Measurements from ENCODE around the gene GAPDHS.

GAPDHS gene

DNA sequence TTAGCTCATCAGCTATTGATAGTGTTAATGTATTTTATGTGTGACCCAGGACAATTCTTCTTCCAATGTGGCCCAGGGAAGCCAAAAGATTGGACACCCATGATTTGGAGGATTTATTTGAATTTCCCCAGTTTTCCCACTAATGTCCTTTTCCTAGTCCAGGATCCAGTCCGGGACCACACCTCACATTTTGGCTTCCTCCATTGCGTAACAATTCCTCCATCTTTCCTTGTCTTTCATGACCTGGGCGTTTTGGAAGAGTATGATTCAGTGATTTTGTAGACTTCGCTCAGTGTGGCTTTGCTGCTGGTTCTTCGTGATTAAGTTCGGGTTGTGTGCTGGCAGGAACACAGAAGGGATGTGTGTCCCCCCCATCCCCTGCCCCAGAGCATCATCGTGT, 33.5 kb downstream of the GAPDHS start:
- no peaks in the 10 kb centered on the region for H3K4me1 ChIP-seq (ENCODE audit: control insufficient read depth, insufficient read depth, low read length, poor library complexity, severe bottlenecking)
- WGBS, 2 experiments (ENCODE audit: insufficient coverage in 2 of 2), result 72 to 87% methylated on average over 3 to 7 of the region's 7 CpGs
- H3K9me3 ChIP-seq (ENCODE audit: control insufficient read depth, low read length), result no peaks in the 10 kb centered on the region
- H3K27ac ChIP-seq (ENCODE audit: low read depth, low read length, severe bottlenecking), result no peak overlapping the region
- H3K4me3 ChIP-seq (ENCODE audit: extremely low read depth, insufficient read depth, low read length, poor library complexity, severe bottlenecking), result no peak overlapping the region
- no peaks in the 10 kb centered on the region for H3K36me3 ChIP-seq (ENCODE audit: control insufficient read depth, insufficient read depth, low read length)

DNA sequence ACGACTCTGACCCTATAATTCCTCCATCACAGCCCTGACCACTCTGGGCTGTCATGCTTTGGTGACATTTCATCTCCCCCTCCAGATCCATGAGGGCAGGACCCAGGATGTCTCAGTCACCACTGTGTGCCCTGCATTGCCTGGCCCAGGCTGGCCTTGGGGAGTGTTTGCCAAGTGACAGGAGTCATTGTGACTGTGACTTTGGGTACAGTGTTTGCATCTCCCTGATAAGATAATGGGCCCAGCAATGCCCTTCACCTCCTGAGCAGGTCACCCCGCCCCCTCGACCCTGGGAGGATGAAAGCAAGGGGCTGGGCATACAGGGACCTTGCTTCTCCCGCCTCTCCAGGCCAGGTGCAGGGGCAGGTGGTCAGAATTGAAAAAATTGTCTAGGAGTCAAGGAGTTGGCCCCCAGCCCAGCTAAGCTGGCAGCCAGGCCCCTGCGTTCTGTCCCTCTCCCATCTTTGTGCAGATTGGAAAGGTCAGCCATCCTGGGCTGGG, 36.1 kb downstream of the GAPDHS start:
- 43 to 77% methylated on average over 2 to 3 of the region's 5 CpGs for WGBS, 2 experiments (ENCODE audit: insufficient coverage in 2 of 2)
- no peak overlapping the region for H3K27ac ChIP-seq (ENCODE audit: low read depth, low read length, severe bottlenecking)
- H3K9me3 ChIP-seq (ENCODE audit: control insufficient read depth, low read length), result no peaks in the 10 kb centered on the region
- no peaks in the 10 kb centered on the region for H3K36me3 ChIP-seq (ENCODE audit: control insufficient read depth, insufficient read depth, low read length)
- no peaks in the 10 kb centered on the region for H3K4me1 ChIP-seq (ENCODE audit: control insufficient read depth, insufficient read depth, low read length, poor library complexity, severe bottlenecking)
- H3K4me3 ChIP-seq (ENCODE audit: extremely low read depth, insufficient read depth, low read length, poor library complexity, severe bottlenecking), result no peak overlapping the region

- H3K4me1 ChIP-seq (ENCODE audit: control insufficient read depth, insufficient read depth, low read length, poor library complexity, severe bottlenecking), result no peaks in the 10 kb centered on the region
- peaks cover 12% of the 10 kb centered on the region for H3K9me3 ChIP-seq (ENCODE audit: control insufficient read depth, low read length)
- H3K4me3 ChIP-seq (ENCODE audit: extremely low read depth, insufficient read depth, low read length, poor library complexity, severe bottlenecking), result no peak overlapping the region
- H3K27ac ChIP-seq (ENCODE audit: low read depth, low read length, severe bottlenecking), result no peak overlapping the region
- H3K36me3 ChIP-seq (ENCODE audit: control insufficient read depth, insufficient read depth, low read length), result no peaks in the 10 kb centered on the region
- 71 to 88% methylated on average over 1 of the region's 1 CpG for WGBS, 2 experiments (ENCODE audit: insufficient coverage in 2 of 2)
Observed at GRCh38 chr19:35571406-35571965, 38.2 kb downstream of the GAPDHS start.

DNA sequence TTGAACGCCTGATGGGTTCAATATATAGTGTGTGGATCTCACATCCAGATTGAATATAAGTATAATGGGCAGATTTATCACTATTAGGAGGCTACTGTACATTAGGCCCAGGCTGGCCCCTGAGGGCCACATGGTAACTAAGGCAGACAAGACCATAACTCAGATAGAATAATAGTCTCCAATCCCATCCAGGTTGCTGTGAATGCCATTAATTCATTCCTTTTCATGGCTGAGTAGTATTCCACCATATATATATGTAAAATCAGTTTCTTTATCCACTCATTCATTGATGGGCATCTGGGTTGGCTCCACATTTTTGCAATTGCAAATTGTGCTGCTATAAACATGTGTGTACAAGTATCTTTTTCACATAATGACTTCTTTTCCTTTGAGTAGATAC, 44.7 kb downstream of the GAPDHS start:
- H3K27ac ChIP-seq (ENCODE audit: low read depth, low read length, severe bottlenecking), result no peak overlapping the region
- no peaks in the 10 kb centered on the region for H3K36me3 ChIP-seq (ENCODE audit: control insufficient read depth, insufficient read depth, low read length)
- peaks cover 23% of the 10 kb centered on the region for H3K9me3 ChIP-seq (ENCODE audit: control insufficient read depth, low read length)
- no peak overlapping the region for H3K4me3 ChIP-seq (ENCODE audit: extremely low read depth, insufficient read depth, low read length, poor library complexity, severe bottlenecking)
- H3K4me1 ChIP-seq (ENCODE audit: control insufficient read depth, insufficient read depth, low read length, poor library complexity, severe bottlenecking), result no peaks in the 10 kb centered on the region
- no CpG with 5 or more reads among the region's 1 CpG for WGBS, 2 experiments (ENCODE audit: insufficient coverage in 2 of 2)

DNA sequence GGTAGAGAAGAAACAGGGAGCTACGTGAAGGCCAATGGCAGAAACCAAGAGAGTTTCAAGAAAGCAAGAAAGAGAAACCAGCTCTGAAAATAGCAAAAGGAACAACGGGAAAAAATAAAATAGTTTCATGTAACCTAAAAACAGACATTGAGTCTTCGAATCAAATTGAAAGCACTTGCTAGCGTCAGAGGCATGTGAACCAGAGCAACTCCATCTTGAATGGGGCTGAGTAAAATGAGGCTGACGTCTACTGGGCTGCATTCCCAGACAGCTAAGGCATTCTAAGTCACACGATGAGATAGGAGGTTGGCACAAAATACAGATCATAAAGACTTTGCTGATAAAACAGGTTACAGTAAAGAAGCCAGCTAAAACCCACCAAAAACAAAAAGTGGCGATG, 45.5 kb downstream of the GAPDHS start:
- Histone ChIP-seq H3K4me3 (ENCODE audit: extremely low read depth, insufficient read depth, low read length, poor library complexity, severe bottlenecking) (no peak overlapping the region), H3K4me1 (ENCODE audit: control insufficient read depth, insufficient read depth, low read length, poor library complexity, severe bottlenecking) (no peaks in the 10 kb centered on the region), H3K36me3 (ENCODE audit: control insufficient read depth, insufficient read depth, low read length) (no peaks in the 10 kb centered on the region), H3K27ac (ENCODE audit: low read depth, low read length, severe bottlenecking) (no peak overlapping the region), H3K9me3 (ENCODE audit: control insufficient read depth, low read length) (peaks cover 23% of the 10 kb centered on the region)
- WGBS, 2 experiments (ENCODE audit: insufficient coverage in 2 of 2), result 74 to 76% methylated on average over 5 of the region's 7 CpGs

DNA sequence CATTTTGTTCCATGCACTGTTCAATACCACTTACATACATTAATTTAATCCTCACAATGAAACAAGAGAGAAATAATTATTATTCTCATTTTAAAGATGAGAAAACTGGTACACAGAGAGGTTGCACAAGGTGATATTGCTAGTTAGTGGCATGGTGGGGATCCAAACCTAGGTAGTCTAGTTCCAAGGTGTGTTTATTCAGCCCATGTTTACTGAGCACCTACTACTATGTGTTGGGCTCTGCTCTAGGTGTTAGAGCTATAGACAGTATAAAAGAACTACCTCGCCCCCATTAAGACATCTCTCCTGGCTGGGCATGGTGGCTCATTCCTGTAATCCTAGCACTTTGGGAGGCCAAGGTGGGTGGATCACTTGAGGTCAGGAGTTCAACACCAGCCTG, 49.5 kb downstream of the GAPDHS start:
- 86% methylated on average over 1 of the region's 1 CpG; no CpG with 5 or more reads in 1 of the 2 experiments for WGBS, 2 experiments (ENCODE audit: insufficient coverage in 2 of 2)

GRCh38 chr19:35585848-35586247, 52.6 kb downstream of the GAPDHS start, which contains the start of gene PMIS2:
TSS of gene PMIS2 (plus strand) at chr19:35586173. CDS start at chr19:35586260, 87 bp downstream.
- Histone ChIP-seq H3K9me3 (ENCODE audit: control insufficient read depth, low read length) (no peaks in the 10 kb centered on the region), H3K4me3 (ENCODE audit: extremely low read depth, insufficient read depth, low read length, poor library complexity, severe bottlenecking) (no peak within 1 kb of the TSS), H3K27ac (ENCODE audit: low read depth, low read length, severe bottlenecking) (no peak within 1 kb of the TSS), H3K36me3 (ENCODE audit: control insufficient read depth, insufficient read depth, low read length) (no peaks in the 10 kb centered on the region), H3K4me1 (ENCODE audit: control insufficient read depth, insufficient read depth, low read length, poor library complexity, severe bottlenecking) (no peaks in the 10 kb centered on the region)
- 82 to 90% methylated on average over 7 to 11 of the region's 16 CpGs for WGBS, 2 experiments (ENCODE audit: insufficient coverage in 2 of 2)

More for the DNA sequence above, 49.5 kb downstream of the GAPDHS start:
- Histone ChIP-seq H3K9me3 (ENCODE audit: control insufficient read depth, low read length) (peaks cover 3% of the 10 kb centered on the region), H3K4me3 (ENCODE audit: extremely low read depth, insufficient read depth, low read length, poor library complexity, severe bottlenecking) (no peak overlapping the region), H3K27ac (ENCODE audit: low read depth, low read length, severe bottlenecking) (no peak overlapping the region), H3K36me3 (ENCODE audit: control insufficient read depth, insufficient read depth, low read length) (no peaks in the 10 kb centered on the region), H3K4me1 (ENCODE audit: control insufficient read depth, insufficient read depth, low read length, poor library complexity, severe bottlenecking) (no peaks in the 10 kb centered on the region)

DNA sequence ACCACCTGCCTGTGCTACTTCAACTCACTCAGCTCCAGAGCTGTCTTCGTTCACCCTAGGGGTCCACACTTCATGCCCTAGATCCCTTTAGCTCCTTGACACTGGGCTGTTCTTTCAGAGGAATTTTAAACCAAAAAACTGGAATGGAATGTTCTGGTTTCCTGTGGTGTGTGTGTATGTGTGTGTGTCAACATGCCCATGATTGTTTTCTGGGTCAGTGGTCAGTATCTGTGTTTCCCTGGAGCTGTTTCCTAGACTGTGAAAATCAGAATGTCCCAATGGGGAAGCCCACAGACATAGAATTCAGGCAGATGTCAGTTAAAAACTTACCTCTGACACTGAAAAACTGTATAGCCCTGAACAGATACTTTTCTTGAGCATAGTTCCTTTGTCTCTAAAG, 54.1 kb downstream of the GAPDHS start:
- Histone ChIP-seq H3K9me3 (ENCODE audit: control insufficient read depth, low read length) (no peaks in the 10 kb centered on the region), H3K4me3 (ENCODE audit: extremely low read depth, insufficient read depth, low read length, poor library complexity, severe bottlenecking) (no peak overlapping the region), H3K4me1 (ENCODE audit: control insufficient read depth, insufficient read depth, low read length, poor library complexity, severe bottlenecking) (no peaks in the 10 kb centered on the region)

GRCh38 chr19:35590875-35591274, 57.6 kb downstream of the GAPDHS start:
- no peaks in the 10 kb centered on the region for H3K36me3 ChIP-seq (ENCODE audit: control insufficient read depth, insufficient read depth, low read length)
- no peak overlapping the region for H3K27ac ChIP-seq (ENCODE audit: low read depth, low read length, severe bottlenecking)
- 92 to 100% methylated on average over 1 to 2 of the region's 3 CpGs for WGBS, 2 experiments (ENCODE audit: insufficient coverage in 2 of 2)
- H3K9me3 ChIP-seq (ENCODE audit: control insufficient read depth, low read length), result no peaks in the 10 kb centered on the region
- no peak overlapping the region for H3K4me3 ChIP-seq (ENCODE audit: extremely low read depth, insufficient read depth, low read length, poor library complexity, severe bottlenecking)
- H3K4me1 ChIP-seq (ENCODE audit: control insufficient read depth, insufficient read depth, low read length, poor library complexity, severe bottlenecking), result no peaks in the 10 kb centered on the region

More for the DNA sequence above, 54.1 kb downstream of the GAPDHS start:
- 80% methylated on average over 1 of the region's 1 CpG; no CpG with 5 or more reads in 1 of the 2 experiments for WGBS, 2 experiments (ENCODE audit: insufficient coverage in 2 of 2)
- no peak overlapping the region for H3K27ac ChIP-seq (ENCODE audit: low read depth, low read length, severe bottlenecking)
- no peaks in the 10 kb centered on the region for H3K36me3 ChIP-seq (ENCODE audit: control insufficient read depth, insufficient read depth, low read length)

GRCh38 chr19:35592226-35592625, 59.0 kb downstream of the GAPDHS start:
- Histone ChIP-seq H3K9me3 (ENCODE audit: control insufficient read depth, low read length) (no peaks in the 10 kb centered on the region), H3K27ac (ENCODE audit: low read depth, low read length, severe bottlenecking) (no peak overlapping the region), H3K4me3 (ENCODE audit: extremely low read depth, insufficient read depth, low read length, poor library complexity, severe bottlenecking) (no peak overlapping the region), H3K36me3 (ENCODE audit: control insufficient read depth, insufficient read depth, low read length) (no peaks in the 10 kb centered on the region), H3K4me1 (ENCODE audit: control insufficient read depth, insufficient read depth, low read length, poor library complexity, severe bottlenecking) (no peaks in the 10 kb centered on the region)
- 29 to 39% methylated on average over 7 to 8 of the region's 8 CpGs for WGBS, 2 experiments (ENCODE audit: insufficient coverage in 2 of 2)

All from mesodermal cell (in vitro differentiated cells).